Endothelial cell of umbilical vein (primary cell): ENCODE results near the gene OR2H1.

Source experiments
- CTCF ChIP-seq, 2 donors: IDR thresholded peaks; 1 replicate in 1 of 2; 2 replicates in 1 of 2; pipeline ENCODE4 v1.5.1; 2011; ENCODE audit warnings: low read length in 2 of 2, mild to moderate bottlenecking in 2 of 2, moderate library complexity in 2 of 2, control low read depth in 1 of 2, inconsistent platforms in 1 of 2, low read depth in 1 of 2; ENCODE audit not compliant: insufficient read depth in 1 of 2; ENCODE audit errors: extremely low read depth in 1 of 2
- EZH2 ChIP-seq: IDR thresholded peaks from 2 replicates; pipeline ENCODE4 v1.6.1; 2012; ENCODE audit warnings: borderline replicate concordance, low read depth, mild to moderate bottlenecking, moderate library complexity, low read length, inconsistent platforms; ENCODE audit not compliant: severe bottlenecking
- POLR2AphosphoS5 ChIP-seq: IDR thresholded peaks from 2 replicates; pipeline ENCODE4 v1.6.1; 2012; ENCODE audit warnings: low read depth, mild to moderate bottlenecking, control low read depth, low read length, moderate library complexity; ENCODE audit not compliant: insufficient read depth

GRCh38 chr6:29502181-29502580 lies 45.2 kb downstream of the OR2H1 start:
- TF ChIP-seq CTCF (IDR thresholded peaks at IDR 0.05; ENCODE audit: extremely low read depth in 1 of 2, insufficient read depth in 1 of 2, low read depth in 1 of 2, low read length in 2 of 2) (no peak), POLR2AphosphoS5 (no peak), EZH2 (no peak)
